ENCODE data around the gene FMN1. TPM values are rescaled to one million over a fixed set of nuclear protein-coding genes. Genes with fewer than 3 reads are reported as not detected.

Gene FMN1
- polyA plus RNA-seq, 2 of the 4 experiments (the other 2 are of a cell fraction), result 0.53 to 2.2 TPM

DNA sequence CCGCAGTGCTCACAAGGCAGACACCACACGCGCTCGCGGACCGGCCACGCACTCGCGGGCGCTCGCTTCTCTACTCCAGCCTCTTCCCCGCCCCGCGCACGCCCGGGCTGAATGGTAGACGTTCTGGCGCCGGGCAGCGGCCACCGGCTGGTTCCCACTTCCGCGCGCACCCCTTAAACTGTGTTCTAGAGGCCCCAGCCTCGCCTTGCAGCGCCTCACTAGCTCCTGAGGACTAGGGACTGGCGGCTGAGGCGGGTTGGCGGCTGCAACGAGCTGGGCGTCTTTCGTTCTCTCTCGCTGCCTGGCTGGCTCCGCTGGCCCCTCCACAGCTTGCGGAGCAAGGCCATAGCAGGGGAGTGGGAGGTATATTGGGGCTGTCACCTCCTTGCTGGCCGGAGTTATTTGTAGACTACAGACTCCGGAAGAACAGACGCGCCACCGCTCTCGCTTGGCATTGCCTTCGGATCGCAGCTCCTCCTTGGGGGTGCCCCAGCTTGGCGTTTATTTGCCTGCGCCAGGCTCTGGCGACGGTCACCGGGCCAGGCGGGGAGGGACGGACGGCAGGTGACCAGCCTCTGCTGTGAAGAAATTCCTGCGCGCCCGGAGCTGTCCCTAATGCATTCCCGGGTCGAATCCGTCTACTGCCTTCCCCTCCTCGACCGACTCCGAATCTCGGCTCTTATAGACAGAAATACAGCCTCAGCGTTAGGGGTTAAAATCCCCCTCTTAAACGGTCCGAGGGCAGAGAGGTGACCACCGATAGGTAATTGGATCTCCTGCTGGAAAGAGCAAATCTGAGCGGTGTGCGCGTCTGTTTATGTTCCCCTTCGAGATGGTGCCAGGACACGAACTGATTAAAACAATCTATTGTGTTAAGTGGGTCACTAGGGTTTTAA lies 475.4 kb downstream of the FMN1 start:
- TF ChIP-seq, protein P1, sequence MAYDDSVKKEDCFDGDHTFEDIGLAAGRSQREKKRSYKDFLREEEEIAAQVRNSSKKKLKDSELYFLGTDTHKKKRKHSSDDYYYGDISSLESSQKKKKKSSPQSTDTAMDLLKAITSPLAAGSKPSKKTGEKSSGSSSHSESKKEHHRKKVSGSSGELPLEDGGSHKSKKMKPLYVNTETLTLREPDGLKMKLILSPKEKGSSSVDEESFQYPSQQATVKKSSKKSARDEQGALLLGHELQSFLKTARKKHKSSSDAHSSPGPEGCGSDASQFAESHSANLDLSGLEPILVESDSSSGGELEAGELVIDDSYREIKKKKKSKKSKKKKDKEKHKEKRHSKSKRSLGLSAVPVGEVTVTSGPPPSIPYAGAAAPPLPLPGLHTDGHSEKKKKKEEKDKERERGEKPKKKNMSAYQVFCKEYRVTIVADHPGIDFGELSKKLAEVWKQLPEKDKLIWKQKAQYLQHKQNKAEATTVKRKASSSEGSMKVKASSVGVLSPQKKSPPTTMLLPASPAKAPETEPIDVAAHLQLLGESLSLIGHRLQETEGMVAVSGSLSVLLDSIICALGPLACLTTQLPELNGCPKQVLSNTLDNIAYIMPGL (CRISPR knock-in tag; IDR thresholded peaks at IDR 0.05; ENCODE audit: borderline replicate concordance), result no peak
- TF ChIP-seq JUN (IDR thresholded peaks at IDR 0.05), result 0 out of 5 replicates have a peak, but pooled peaks of 1 of the 2 experiments have one; percentile 20
- WGBS (ENCODE audit: missing lambda C conversion rate), result 12% methylated on average over 56 of the region's 70 CpGs
- ATAC-seq (peak; percentile 40 to 71), FAIRE-seq (no peak), DNase-seq (ENCODE audit: low read depth in 1 of 2, low spot score in 1 of 2) (peak; percentile 21 to 31)
- peak overlapping the region; percentile 41 for H3K4me3 ChIP-seq
- H3K27ac ChIP-seq, result peak overlapping the region; percentile 49 to 74; a peak in 5 of 6 replicates
- peak overlapping the region; percentile 90 for H3K4me2 ChIP-seq
- H3K9me3 ChIP-seq, result peaks cover 4% of the 10 kb centered on the region; the same call in 1 of the 3 replicates
- CTCF ChIA-PET, result interaction anchor here (0.6 to 1.2 kb wide), 3 partner anchors 21 to 221 kb away, joined by 3 read pairs; no protein-coding TSS in a partner anchor
- POLR2A ChIA-PET, result no interaction called here
- H3K4me1 ChIP-seq, result peaks cover 11% of the 10 kb centered on the region; the same call in 1 of the 3 replicates

- ATAC-seq (peak; percentile 69 to 75), FAIRE-seq (no peak), DNase-seq (ENCODE audit: low read depth in 1 of 2, low spot score in 1 of 2) (peak in 1 of 2 experiments; percentile 57)
- H3K4me2 ChIP-seq, result peak overlapping the region; percentile 90
- H3K27ac ChIP-seq, result peak overlapping the region; percentile 49 to 74; a peak in 5 of 6 replicates
- no peak for TF ChIP-seq KDM1A (IDR thresholded peaks at IDR 0.05; ENCODE audit: low read depth)
- TF ChIP-seq, protein P2, sequence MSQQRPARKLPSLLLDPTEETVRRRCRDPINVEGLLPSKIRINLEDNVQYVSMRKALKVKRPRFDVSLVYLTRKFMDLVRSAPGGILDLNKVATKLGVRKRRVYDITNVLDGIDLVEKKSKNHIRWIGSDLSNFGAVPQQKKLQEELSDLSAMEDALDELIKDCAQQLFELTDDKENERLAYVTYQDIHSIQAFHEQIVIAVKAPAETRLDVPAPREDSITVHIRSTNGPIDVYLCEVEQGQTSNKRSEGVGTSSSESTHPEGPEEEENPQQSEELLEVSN (IDR thresholded peaks at IDR 0.05; ENCODE audit: borderline replicate concordance, low read depth), result peak; percentile 84
- TF ChIP-seq MAX (IDR thresholded peaks at IDR 0.05), result peak; percentile 53
- WGBS (ENCODE audit: missing lambda C conversion rate), result 3% methylated on average over 48 of the region's 60 CpGs
- ChIA-PET POLR2A (no interaction called here), CTCF (interaction anchor here (1.2 kb wide), 1 partner anchor 68 kb away, joined by 3 read pairs; no protein-coding TSS in a partner anchor)
- H3K4me1 ChIP-seq, result peaks cover 11% of the 10 kb centered on the region; the same call in 1 of the 3 replicates
- H3K9me3 ChIP-seq, result peaks cover 4% of the 10 kb centered on the region; the same call in 1 of the 3 replicates
- H3K4me3 ChIP-seq, result peak overlapping the region; percentile 41
These were observed 476.2 kb downstream of the FMN1 start for GRCh38 chr15:32718227-32718820.

DNA sequence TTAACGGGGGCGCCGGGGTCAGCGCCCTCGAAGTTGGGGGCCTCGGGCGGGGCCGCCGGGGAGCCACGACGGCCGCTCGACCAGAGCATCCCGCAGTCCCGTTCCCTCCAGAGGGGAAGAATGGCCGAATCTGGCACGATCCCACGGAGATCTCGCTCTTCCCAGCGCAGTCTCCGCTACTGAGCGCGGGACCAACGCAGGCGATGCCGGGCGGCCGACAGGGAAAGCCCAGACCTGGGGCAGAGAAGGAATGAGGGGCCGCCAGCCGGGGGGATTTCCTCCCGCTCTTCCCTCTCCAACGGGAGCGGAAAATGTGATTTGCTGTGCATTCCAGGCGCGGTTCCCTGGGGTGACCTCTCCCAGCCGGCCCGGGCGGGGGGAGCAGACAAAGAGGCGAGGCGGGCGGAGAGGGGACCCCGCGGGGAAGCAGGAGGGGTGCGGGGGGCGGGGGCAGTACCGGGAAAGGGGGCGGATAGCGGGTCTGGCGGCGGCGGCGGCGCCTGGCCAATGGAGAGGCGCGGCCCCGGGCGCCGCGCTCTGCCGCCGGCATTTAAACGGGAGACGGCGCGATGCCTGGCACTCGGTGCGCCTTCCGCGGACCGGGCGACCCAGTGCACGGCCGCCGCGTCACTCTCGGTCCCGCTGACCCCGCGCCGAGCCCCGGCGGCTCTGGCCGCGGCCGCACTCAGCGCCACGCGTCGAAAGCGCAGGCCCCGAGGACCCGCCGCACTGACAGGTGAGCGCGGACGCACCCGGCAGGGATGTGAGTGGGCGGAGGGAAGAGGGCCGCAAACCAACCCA lies 476.9 kb downstream of the FMN1 start, which contains the start of gene GREM1:
TSS of gene GREM1 (plus strand) at position 579 of the 801 bp plus-strand sequence. CDS start 12,687 bp downstream, outside the sequence.
- TF ChIP-seq ZFP36 (IDR thresholded peaks at IDR 0.05; ENCODE audit: borderline replicate concordance, partially characterized antibody) (no peak), POLR2A (IDR thresholded peaks at IDR 0.05; ENCODE audit: low read length) (peak; percentile 61; the same call in 1 of the 2 replicates), REST (IDR thresholded peaks at IDR 0.05) (no peak), EHF (CRISPR knock-in tag; IDR thresholded peaks at IDR 0.05) (no peak), SMC3 (IDR thresholded peaks at IDR 0.05) (no peak), RARB (CRISPR knock-in tag; IDR thresholded peaks at IDR 0.05) (no peak)
- TF ChIP-seq, protein P2 (IDR thresholded peaks at IDR 0.05; ENCODE audit: borderline replicate concordance, low read depth), result no peak
- ATAC-seq (peak; percentile 44 to 66; a peak in 5 of 6 replicates), FAIRE-seq (no peak), DNase-seq (ENCODE audit: low read depth in 1 of 2, low spot score in 1 of 2) (no peak)
- CTCF ChIA-PET, result no interaction called here
- peaks cover 4% of the 10 kb centered on the region; the same call in 1 of the 3 replicates for H3K9me3 ChIP-seq
- peak within 1 kb of the TSS; percentile 41 for H3K4me3 ChIP-seq
- WGBS (ENCODE audit: missing lambda C conversion rate), result 13% methylated on average over 49 of the region's 99 CpGs
- H3K4me2 ChIP-seq, result peak within 1 kb of the TSS; percentile 90
- POLR2A ChIA-PET, result no interaction called here
- H3K27ac ChIP-seq, result peak within 1 kb of the TSS; percentile 49 to 74; a peak in 5 of 6 replicates
- H3K4me1 ChIP-seq, result peaks cover 11% of the 10 kb centered on the region; the same call in 1 of the 3 replicates

Measured in A549 (cell line).